OCI-LY7 (cell line): ENCODE results near the gene KRTAP6-3. TPM values are rescaled to one million over a fixed set of nuclear protein-coding genes. Genes with fewer than 3 reads are reported as not detected.

Experiments
- BruUV-seq: library from RNA; stranded (reverse); fragments of 400-500 nt; replicated peaks from 2 replicates; lab custom pipeline; 2021; lab: Mats Ljungman, UMichigan
- CTCF ChIA-PET: fragments of 300-600 bp; sonication (Branson Sonifier 250); formaldehyde crosslinking; loops from one replicate; lab custom pipeline; 2022; ENCODE audit warnings: antibody characterized with exemption; ENCODE audit not compliant: unreplicated experiment; lab: Charles Lee
- POLR2A ChIA-PET: fragments of 300-600 bp; sonication (Branson Sonifier 250); formaldehyde crosslinking; loops from one replicate; lab custom pipeline; 2022; ENCODE audit warnings: antibody characterized with exemption; lab: Charles Lee
- DNase-seq: peaks from one replicate; pipeline ENCODE4 v3.0.0-alpha.2; 2015; ENCODE audit warnings: low spot score
- H2AFZ ChIP-seq: fragments of 200-600 bp; sonication (generic), shearing (Covaris generic); 2 replicates; pipeline ENCODE4 v1.6.1; 2014; ENCODE audit warnings: mild to moderate bottlenecking, antibody characterized with exemption, low read length, moderate library complexity
- H3K27ac ChIP-seq: fragments of 200-600 bp; sonication (generic); 2 replicates; pipeline ENCODE4 v1.5.1; 2014; ENCODE audit warnings: mixed run types, low read depth, mild to moderate bottlenecking, moderate library complexity, low read length, inconsistent platforms; ENCODE audit not compliant: poor library complexity, severe bottlenecking
- H3K36me3 ChIP-seq: fragments of 200-600 bp; sonication (generic); 2 replicates; pipeline ENCODE4 v1.6.1; 2014; ENCODE audit warnings: mild to moderate bottlenecking, antibody characterized with exemption, low read length, moderate library complexity, mixed read lengths; ENCODE audit not compliant: insufficient read depth
- H3K4me1 ChIP-seq: fragments of 200-600 bp; sonication (generic); 2 replicates; pipeline ENCODE4 v1.5.1; 2014; ENCODE audit warnings: mild to moderate bottlenecking, low read length; ENCODE audit not compliant: insufficient read depth, poor library complexity, severe bottlenecking
- H3K4me2 ChIP-seq: fragments of 200-600 bp; sonication (generic); 2 replicates; pipeline ENCODE4 v1.6.1; 2014; ENCODE audit warnings: mild to moderate bottlenecking, low read length
- H3K4me3 ChIP-seq: fragments of 200-600 bp; sonication (generic); 2 replicates; pipeline ENCODE4 v1.5.1; 2014; ENCODE audit warnings: mild to moderate bottlenecking, low read depth, low read length; ENCODE audit not compliant: poor library complexity, severe bottlenecking
- H3K79me2 ChIP-seq: fragments of 200-600 bp; sonication (generic); 2 replicates; pipeline ENCODE4 v1.6.1; 2016; ENCODE audit warnings: low read depth, mild to moderate bottlenecking, low read length, moderate library complexity, mixed read lengths; ENCODE audit not compliant: insufficient read depth
- H3K9me2 ChIP-seq: fragments of 200-600 bp; sonication (generic); 2 replicates; pipeline ENCODE4 v1.6.1; 2016; ENCODE audit warnings: mild to moderate bottlenecking, low read length, mixed read lengths; ENCODE audit not compliant: insufficient read depth
- H3K9me3 ChIP-seq: fragments of 200-600 bp; sonication (generic); 2 replicates; pipeline ENCODE4 v1.6.1; 2014; ENCODE audit warnings: mild to moderate bottlenecking, mixed run types, low read length, mixed read lengths
- H4K20me1 ChIP-seq: fragments of 200-600 bp; sonication (generic); 2 replicates; pipeline ENCODE4 v1.6.1; 2014; ENCODE audit warnings: mild to moderate bottlenecking, antibody characterized with exemption, low read length, moderate library complexity, mixed read lengths; ENCODE audit not compliant: insufficient read depth
- CTCF ChIP-seq: fragments of 200-600 bp; sonication (generic); conservative IDR thresholded peaks from 2 replicates; pipeline ENCODE4 v1.5.1; 2014; ENCODE audit warnings: mild to moderate bottlenecking, antibody characterized with exemption, low read length, moderate library complexity, mixed read lengths
- EZH2phosphoT487 ChIP-seq: fragments of 200-600 bp; sonication (generic); IDR thresholded peaks from 2 replicates; pipeline ENCODE4 v1.6.1; 2018; ENCODE audit warnings: low read depth, borderline replicate concordance, mild to moderate bottlenecking, mixed run types, antibody characterized with exemption, low read length, moderate library complexity, mixed read lengths
- intact Hi-C: fragments of 100-400 bp; cut with micrococcal nuclease; formaldehyde crosslinking; loops from one replicate; pipeline ENCODE4 v1.10.0; 2022; ENCODE audit not compliant: unreplicated experiment
- small RNA-seq: library from RNA; depleted of rRNA; stranded (forward); fragments of <200 nt; gene quantifications from one replicate; pipeline ENCODE3, GENCODE V24; 2014
- total RNA-seq, 2 experiments: library from RNA; depleted of rRNA in 1 of 2; stranded (reverse); fragments of >200 nt in 1 of 2; shearing (Covaris generic) in 1 of 2; gene quantifications; 2 replicates each; pipeline ENCODE4 v1.2.3, GENCODE V29; 2014 to 2022

KRTAP6-3 gene
- total RNA-seq, 2 experiments from 2014 or later: not detected

DNA sequence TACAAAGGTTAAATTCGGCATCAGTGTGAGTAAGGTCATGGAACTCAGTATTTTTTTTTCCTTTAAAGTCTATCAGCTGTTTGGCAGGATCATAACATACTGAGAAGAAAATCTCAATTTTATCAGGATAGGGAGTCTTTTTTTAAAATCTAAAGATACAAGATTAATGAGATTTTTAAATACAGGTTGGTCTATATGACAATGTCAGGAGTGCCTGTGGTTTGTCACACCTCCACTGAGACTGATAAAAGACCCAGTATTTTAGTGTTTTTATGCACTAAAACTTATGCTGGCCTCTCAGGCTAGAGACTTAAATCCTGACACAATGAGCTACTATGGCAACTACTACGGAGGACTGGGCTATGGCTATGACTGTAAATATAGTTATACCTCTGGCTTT is 50.3 kb downstream of the KRTAP6-3 start, which contains the start of gene KRTAP20-3:
Gene KRTAP20-3 (plus strand): TSS at position 301 of the 400 bp plus-strand sequence.
- CTCF ChIA-PET: no interaction called here
- Histone ChIP-seq H3K79me2 (no peaks in the 10 kb centered on the region), H4K20me1 (no peaks in the 10 kb centered on the region), H3K9me2 (no peaks in the 10 kb centered on the region), H3K4me1 (no peaks in the 10 kb centered on the region), H3K4me3 (no peak within 1 kb of the TSS), H3K9me3 (no peaks in the 10 kb centered on the region), H3K36me3 (no peaks in the 10 kb centered on the region), H3K4me2 (no peak within 1 kb of the TSS), H3K27ac (no peak within 1 kb of the TSS), H2AFZ (no peak within 1 kb of the TSS)
- no peak for DNase-seq
- intact Hi-C loops: no loop called here
- TF ChIP-seq EZH2phosphoT487 (no peak), CTCF (no peak)
- POLR2A ChIA-PET: no interaction called here
- no TSS peak for BruUV-seq

Small RNAs within 50 kb of the gene (small RNA-seq; reads per million reads assigned to genes)
- not detected for gene KRTAP20-1
- gene KRTAP20-3: not detected
- not detected for gene KRTAP20-4
- not detected for gene KRTAP22-1
- gene KRTAP22-2: not detected

Other genes with a start within 250 kb of the KRTAP6-3 start
- gene KRTAP23-1, start 243.8 kb upstream of the KRTAP6-3 start, total RNA-seq (2014; rRNA removed; shearing (Covaris generic)): not detected in 2 replicates
- gene KRTAP23-1, start 243.8 kb upstream of the KRTAP6-3 start, total RNA-seq (2022): not detected in 2 replicates
- not detected in 2 replicates for gene KRTAP13-2, start 220.2 kb upstream of the KRTAP6-3 start, total RNA-seq (2014; rRNA removed; shearing (Covaris generic))
- gene KRTAP13-2, start 220.2 kb upstream of the KRTAP6-3 start, total RNA-seq (2022): not detected in 2 replicates
- gene KRTAP13-1, start 196.4 kb upstream of the KRTAP6-3 start, total RNA-seq (2014; rRNA removed; shearing (Covaris generic)): not detected in 2 replicates
- not detected in 2 replicates for gene KRTAP13-1, start 196.4 kb upstream of the KRTAP6-3 start, total RNA-seq (2022)
- not detected in 2 replicates for gene KRTAP13-3, start 166.5 kb upstream of the KRTAP6-3 start, total RNA-seq (2014; rRNA removed; shearing (Covaris generic))
- gene KRTAP13-3, start 166.5 kb upstream of the KRTAP6-3 start, total RNA-seq (2022): not detected in 2 replicates
- gene KRTAP13-4, start 162.2 kb upstream of the KRTAP6-3 start, total RNA-seq (2014; rRNA removed; shearing (Covaris generic)): not detected in 2 replicates
- not detected in 2 replicates for gene KRTAP13-4, start 162.2 kb upstream of the KRTAP6-3 start, total RNA-seq (2022)
- not detected in 2 replicates for gene KRTAP15-1, start 152.2 kb upstream of the KRTAP6-3 start, total RNA-seq (2014; rRNA removed; shearing (Covaris generic))
- not detected in 2 replicates for gene KRTAP15-1, start 152.2 kb upstream of the KRTAP6-3 start, total RNA-seq (2022)
- gene KRTAP19-1, start 112.1 kb upstream of the KRTAP6-3 start, total RNA-seq (2014; rRNA removed; shearing (Covaris generic)): not detected in 2 replicates
- not detected in 2 replicates for gene KRTAP19-1, start 112.1 kb upstream of the KRTAP6-3 start, total RNA-seq (2022)
- gene KRTAP19-2, start 105.0 kb upstream of the KRTAP6-3 start, total RNA-seq (2014; rRNA removed; shearing (Covaris generic)): not detected in 2 replicates
- gene KRTAP19-2, start 105.0 kb upstream of the KRTAP6-3 start, total RNA-seq (2022): not detected in 2 replicates
- gene KRTAP19-3, start 100.4 kb upstream of the KRTAP6-3 start, total RNA-seq (2014; rRNA removed; shearing (Covaris generic)): not detected in 2 replicates
- not detected in 2 replicates for gene KRTAP19-3, start 100.4 kb upstream of the KRTAP6-3 start, total RNA-seq (2022)
- not detected in 2 replicates for gene KRTAP19-4, start 95.3 kb upstream of the KRTAP6-3 start, total RNA-seq (2014; rRNA removed; shearing (Covaris generic))
- gene KRTAP19-4, start 95.3 kb upstream of the KRTAP6-3 start, total RNA-seq (2022): not detected in 2 replicates
- gene KRTAP19-5, start 90.3 kb upstream of the KRTAP6-3 start, total RNA-seq (2014; rRNA removed; shearing (Covaris generic)): not detected in 2 replicates
- gene KRTAP19-5, start 90.3 kb upstream of the KRTAP6-3 start, total RNA-seq (2022): not detected in 2 replicates
- not detected in 2 replicates for gene KRTAP19-6, start 50.6 kb upstream of the KRTAP6-3 start, total RNA-seq (2014; rRNA removed; shearing (Covaris generic))
- gene KRTAP19-6, start 50.6 kb upstream of the KRTAP6-3 start, total RNA-seq (2022): not detected in 2 replicates
- gene KRTAP19-7, start 31.1 kb upstream of the KRTAP6-3 start, total RNA-seq (2014; rRNA removed; shearing (Covaris generic)): not detected in 2 replicates
- gene KRTAP19-7, start 31.1 kb upstream of the KRTAP6-3 start, total RNA-seq (2022): not detected in 2 replicates
- gene KRTAP22-2, start 2.0 kb upstream of the KRTAP6-3 start, total RNA-seq (2014; rRNA removed; shearing (Covaris generic)): not detected in 2 replicates
- gene KRTAP22-2, start 2.0 kb upstream of the KRTAP6-3 start, total RNA-seq (2022): not detected in 2 replicates
- gene KRTAP6-2, start 6.5 kb downstream of the KRTAP6-3 start, total RNA-seq (2014; rRNA removed; shearing (Covaris generic)): not detected in 2 replicates
- not detected in 2 replicates for gene KRTAP6-2, start 6.5 kb downstream of the KRTAP6-3 start, total RNA-seq (2022)
- gene KRTAP22-1, start 8.6 kb downstream of the KRTAP6-3 start, total RNA-seq (2014; rRNA removed; shearing (Covaris generic)): not detected in 2 replicates
- not detected in 2 replicates for gene KRTAP22-1, start 8.6 kb downstream of the KRTAP6-3 start, total RNA-seq (2022)
- not detected in 2 replicates for gene KRTAP6-1, start 21.5 kb downstream of the KRTAP6-3 start, total RNA-seq (2014; rRNA removed; shearing (Covaris generic))
- not detected in 2 replicates for gene KRTAP6-1, start 21.5 kb downstream of the KRTAP6-3 start, total RNA-seq (2022)
- gene KRTAP20-1, start 24.0 kb downstream of the KRTAP6-3 start, total RNA-seq (2014; rRNA removed; shearing (Covaris generic)): not detected in 2 replicates
- not detected in 2 replicates for gene KRTAP20-1, start 24.0 kb downstream of the KRTAP6-3 start, total RNA-seq (2022)
- gene KRTAP20-4, start 28.2 kb downstream of the KRTAP6-3 start, total RNA-seq (2014; rRNA removed; shearing (Covaris generic)): not detected in 2 replicates
- not detected in 2 replicates for gene KRTAP20-4, start 28.2 kb downstream of the KRTAP6-3 start, total RNA-seq (2022)
- gene KRTAP20-2, start 42.8 kb downstream of the KRTAP6-3 start, total RNA-seq (2014; rRNA removed; shearing (Covaris generic)): not detected in 2 replicates
- gene KRTAP20-2, start 42.8 kb downstream of the KRTAP6-3 start, total RNA-seq (2022): not detected in 2 replicates
- gene KRTAP20-3, start 50.4 kb downstream of the KRTAP6-3 start, total RNA-seq (2014; rRNA removed; shearing (Covaris generic)): not detected in 2 replicates
- gene KRTAP20-3, start 50.4 kb downstream of the KRTAP6-3 start, total RNA-seq (2022): not detected in 2 replicates
- not detected in 2 replicates for gene KRTAP21-3, start 126.3 kb downstream of the KRTAP6-3 start, total RNA-seq (2014; rRNA removed; shearing (Covaris generic))
- not detected in 2 replicates for gene KRTAP21-3, start 126.3 kb downstream of the KRTAP6-3 start, total RNA-seq (2022)
- gene KRTAP21-2, start 154.8 kb downstream of the KRTAP6-3 start, total RNA-seq (2014; rRNA removed; shearing (Covaris generic)): not detected in 2 replicates
- gene KRTAP21-2, start 154.8 kb downstream of the KRTAP6-3 start, total RNA-seq (2022): not detected in 2 replicates
- not detected in 2 replicates for gene KRTAP21-1, start 163.0 kb downstream of the KRTAP6-3 start, total RNA-seq (2014; rRNA removed; shearing (Covaris generic))
- not detected in 2 replicates for gene KRTAP21-1, start 163.0 kb downstream of the KRTAP6-3 start, total RNA-seq (2022)
- gene KRTAP8-1, start 220.8 kb downstream of the KRTAP6-3 start, total RNA-seq (2014; rRNA removed; shearing (Covaris generic)): not detected in 2 replicates
- gene KRTAP8-1, start 220.8 kb downstream of the KRTAP6-3 start, total RNA-seq (2022): not detected in 2 replicates
- not detected in 2 replicates for gene KRTAP7-1, start 237.3 kb downstream of the KRTAP6-3 start, total RNA-seq (2014; rRNA removed; shearing (Covaris generic))
- not detected in 2 replicates for gene KRTAP7-1, start 237.3 kb downstream of the KRTAP6-3 start, total RNA-seq (2022)